Peyer's patch (tissue), 4 donors: Measurements from ENCODE around the gene NWD2.

ENCODE experiments used
- CTCF ChIP-seq, 6 experiments: fragments of 450-650 bp in 4 of 6; fragments of 200-600 bp in 2 of 6; sonication (generic) in 1 of 6; IDR thresholded peaks; one replicate each; pipeline ENCODE4 v1.5.1; 2017 to 2019; ENCODE audit warnings: antibody characterized with exemption in 6 of 6, mild to moderate bottlenecking in 3 of 6, moderate library complexity in 1 of 6
- POLR2A ChIP-seq, 2 donors: fragments of 450-650 bp; IDR thresholded peaks; one replicate each; pipeline ENCODE4 v1.5.1; 2017; ENCODE audit warnings: antibody characterized with exemption in 2 of 2, mild to moderate bottlenecking in 2 of 2, moderate library complexity in 2 of 2

- TF ChIP-seq CTCF (IDR thresholded peaks at IDR 0.05) (no peak), POLR2A (IDR thresholded peaks at IDR 0.05) (no peak)
Measured at GRCh38 chr4:37464373-37465128, 220.0 kb downstream of the NWD2 start.
